GM18873 (cell line): Measurements from ENCODE around the gene ADAMTS3.

ENCODE experiments used
- ATAC-seq: cut with Tn5 transposase; IDR thresholded peaks from one replicate; pipeline ENCODE4 v1.9.1; 2021; ENCODE audit warnings: mild to moderate bottlenecking, moderate library complexity, moderate number of reproducible peaks; ENCODE audit not compliant: unreplicated experiment, low FRiP score

ADAMTS3 gene

GRCh38 chr4:72358483-72358882 lies 210.5 kb downstream of the ADAMTS3 start:
- no peak for ATAC-seq

- no peak for ATAC-seq
Measured at GRCh38 chr4:72357908-72358307, 211.1 kb downstream of the ADAMTS3 start.

- ATAC-seq: no peak
Measured at GRCh38 chr4:72352711-72353110, 216.3 kb downstream of the ADAMTS3 start.

- no peak for ATAC-seq
Measured at GRCh38 chr4:72351521-72351920, 217.5 kb downstream of the ADAMTS3 start.

- ATAC-seq: no peak
Measured at GRCh38 chr4:72348701-72349100, 220.3 kb downstream of the ADAMTS3 start.

GRCh38 chr4:72344418-72344817 lies 224.6 kb downstream of the ADAMTS3 start:
- no peak for ATAC-seq

GRCh38 chr4:72341432-72341820 lies 227.6 kb downstream of the ADAMTS3 start:
- ATAC-seq: no peak

- no peak for ATAC-seq
Measured at GRCh38 chr4:72340803-72341431, 228.1 kb downstream of the ADAMTS3 start.

- no peak for ATAC-seq
Measured at GRCh38 chr4:72338060-72338459, 231.0 kb downstream of the ADAMTS3 start.

- no peak for ATAC-seq
Measured at GRCh38 chr4:72330381-72330780, 238.6 kb downstream of the ADAMTS3 start.

- ATAC-seq: no peak
Measured at GRCh38 chr4:72326692-72327632, 242.1 kb downstream of the ADAMTS3 start.

GRCh38 chr4:72325215-72325614 lies 243.8 kb downstream of the ADAMTS3 start:
- no peak for ATAC-seq

- no peak for ATAC-seq
Measured at GRCh38 chr4:72323227-72323626, 245.8 kb downstream of the ADAMTS3 start.

GRCh38 chr4:72320223-72320948 lies 248.6 kb downstream of the ADAMTS3 start:
- ATAC-seq: no peak

GRCh38 chr4:72319601-72320021 lies 249.4 kb downstream of the ADAMTS3 start:
- no peak for ATAC-seq

GRCh38 chr4:72318421-72319170 lies 250.4 kb downstream of the ADAMTS3 start:
- no peak for ATAC-seq

GRCh38 chr4:72314869-72315268 lies 254.2 kb downstream of the ADAMTS3 start:
- no peak for ATAC-seq

- ATAC-seq: no peak
Measured at GRCh38 chr4:72313121-72313520, 255.9 kb downstream of the ADAMTS3 start.

GRCh38 chr4:72312032-72312650 lies 256.9 kb downstream of the ADAMTS3 start:
- ATAC-seq: no peak

- ATAC-seq: no peak
Measured at GRCh38 chr4:72311291-72311690, 257.7 kb downstream of the ADAMTS3 start.
